Frontal cortex (tissue), 4 donors: ENCODE measurements around the gene RGS19. TPM values are rescaled to one million over a fixed set of nuclear protein-coding genes. Genes with fewer than 3 reads are reported as not detected.

Source experiments
- DNase-seq, 2 donors: peaks; one replicate each; pipeline ENCODE4 v3.0.0; 2012; ENCODE audit warnings: low spot score in 2 of 2
- FAIRE-seq: peaks from 2 replicates; lab custom pipeline; 2012; peaks lifted over from hg19 to GRCh38; lab: Jason Lieb, UNC
- small RNA-seq: library from RNA; depleted of rRNA; stranded (forward); fragments of <200 nt; gene quantifications from one replicate; pipeline ENCODE3, GENCODE V24; 2014
- total RNA-seq: library from RNA; depleted of rRNA; stranded (reverse); fragments of >200 nt; gene quantifications from one replicate; pipeline ENCODE4 v1.2.3, GENCODE V29; 2014
- donor health status: control.
- donor health status: control.
- donor health status: control.

Gene RGS19
- total RNA-seq, 1 donor from 2014 or later: 7.7 TPM

GRCh38 chr20:64025826-64026412, 53.4 kb downstream of the RGS19 start:
- DNase-seq (no peak), FAIRE-seq (no peak)

GRCh38 chr20:64025101-64025825, 54.1 kb downstream of the RGS19 start:
- FAIRE-seq: no peak
- no peak for DNase-seq

DNA sequence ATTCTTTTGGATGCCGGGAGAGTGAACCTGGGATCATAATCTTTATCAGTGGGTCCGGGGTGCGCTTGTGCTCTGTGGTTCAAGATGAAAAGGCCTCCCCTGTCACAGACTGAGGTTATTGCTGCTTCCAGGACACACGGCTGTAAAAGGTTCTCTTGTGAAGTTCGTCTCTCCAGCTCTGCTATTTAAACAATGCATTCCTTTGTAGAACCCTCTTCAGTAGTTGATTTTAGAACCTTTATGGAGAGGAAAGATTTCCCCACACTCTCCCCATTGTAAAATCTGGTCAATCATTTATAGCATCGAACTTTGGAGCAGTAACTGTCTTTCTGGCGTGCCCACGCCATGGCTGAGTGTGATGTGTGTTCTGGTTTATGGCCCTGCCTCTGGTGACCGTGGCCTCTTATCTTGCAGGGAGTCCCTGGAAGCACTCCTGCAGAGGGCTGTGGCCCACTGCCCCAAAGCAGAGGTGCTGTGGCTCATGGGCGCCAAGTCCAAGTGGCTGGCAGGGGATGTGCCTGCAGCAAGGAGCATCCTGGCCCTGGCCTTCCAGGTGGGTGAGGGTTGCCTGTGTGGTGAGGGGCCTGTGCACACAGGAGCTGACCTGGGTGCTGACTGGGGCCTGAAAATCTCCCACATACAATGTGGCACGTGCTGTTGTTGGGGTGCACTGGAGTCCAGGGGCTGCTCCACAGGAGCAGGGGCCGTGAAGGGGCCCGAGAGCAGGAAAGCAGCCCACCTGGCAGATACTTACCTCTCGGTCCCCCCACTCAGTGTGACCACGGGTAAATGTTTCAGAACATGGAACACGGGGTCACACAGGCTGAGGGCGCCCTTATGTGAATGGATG, 55.0 kb downstream of the RGS19 start:
- DNase-seq: no peak
- no peak for FAIRE-seq

GRCh38 chr20:64023361-64024140, 55.8 kb downstream of the RGS19 start:
- FAIRE-seq: no peak
- no peak for DNase-seq

Small RNA genes lying within 50 kb of the gene (small RNA-seq; reads per million reads assigned to genes)
- gene AL355803.1: not detected
- not detected for gene MIR6813

Other genes starting within 250 kb of the RGS19 start
- gene ZBTB46, start 248.3 kb downstream of the RGS19 start, total RNA-seq: 22.4 TPM
- gene ABHD16B, start 218.0 kb downstream of the RGS19 start, total RNA-seq: not detected
- gene TPD52L2, start 214.2 kb downstream of the RGS19 start, total RNA-seq: 22.4 TPM
- 102 TPM for gene DNAJC5, start 184.4 kb downstream of the RGS19 start, total RNA-seq
- gene UCKL1, start 123.1 kb downstream of the RGS19 start, total RNA-seq: 14.3 TPM
- 15.9 TPM for gene ZNF512B, start 109.6 kb downstream of the RGS19 start, total RNA-seq
- 5.7 TPM for gene SAMD10, start 99.9 kb downstream of the RGS19 start, total RNA-seq
- 81.9 TPM for gene PRPF6, start 98.4 kb downstream of the RGS19 start, total RNA-seq
- 1.2 TPM for gene C20orf204, start 43.3 kb downstream of the RGS19 start, total RNA-seq
- gene SOX18, start 29.9 kb downstream of the RGS19 start, total RNA-seq: 0.41 TPM
- 36.7 TPM for gene TCEA2, start 16.3 kb downstream of the RGS19 start, total RNA-seq
- gene OPRL1, start 564 bp upstream of the RGS19 start, total RNA-seq: 13.5 TPM
- 2.9 TPM for gene LKAAEAR1, start 4.9 kb upstream of the RGS19 start, total RNA-seq
- 0.41 TPM for gene NPBWR2, start 28.0 kb upstream of the RGS19 start, total RNA-seq
- gene MYT1, start 84.9 kb upstream of the RGS19 start, total RNA-seq: 6.9 TPM
- gene PCMTD2, start 176.2 kb upstream of the RGS19 start, total RNA-seq: 118 TPM